GM12873 (cell line): ENCODE data around the gene SCARB1.

Experiments used
- CTCF ChIP-seq: IDR thresholded peaks from 2 replicates; pipeline ENCODE4 v1.5.1; 2012; ENCODE audit warnings: low read depth, mild to moderate bottlenecking, moderate library complexity, low read length, control low read depth; ENCODE audit not compliant: insufficient read depth; ENCODE audit errors: missing control alignments

SCARB1 gene

DNA sequence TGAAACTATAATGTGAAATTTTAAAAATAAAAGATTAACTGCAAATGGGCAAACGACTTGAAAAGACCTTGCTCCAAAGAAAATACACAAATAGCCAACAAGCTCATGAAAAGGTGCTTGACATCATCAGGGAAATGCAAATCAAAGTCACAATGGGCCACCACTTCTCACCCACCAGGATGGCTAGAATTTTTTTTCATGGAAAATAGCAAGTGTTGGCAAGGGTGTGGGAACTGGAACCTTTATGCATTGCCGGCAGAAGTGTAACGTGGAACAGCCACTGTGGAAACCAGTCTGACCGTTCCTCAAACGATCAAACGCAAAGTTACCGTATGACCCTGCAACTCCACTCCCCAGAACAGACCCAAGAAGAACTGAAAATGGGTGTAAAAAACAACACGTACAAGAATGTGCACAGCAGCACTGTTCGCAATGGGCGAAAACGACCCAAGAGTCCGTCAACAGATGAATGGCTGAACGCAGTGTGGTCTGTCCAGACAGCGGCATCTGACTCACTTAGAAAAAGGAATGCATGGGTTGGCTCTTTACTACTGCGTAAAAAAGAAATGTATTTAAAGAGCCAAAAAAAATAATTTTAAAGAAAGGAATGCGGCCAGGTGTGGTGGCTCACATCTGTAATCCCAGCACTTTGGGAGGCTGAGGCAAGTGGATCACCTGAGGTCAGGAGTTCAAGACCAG, 40.2 kb downstream of the SCARB1 start:
- TF ChIP-seq CTCF = no peak

GRCh38 chr12:124822218-124822617, 41.4 kb downstream of the SCARB1 start:
- no peak for TF ChIP-seq CTCF

- TF ChIP-seq CTCF = no peak
Observed at GRCh38 chr12:124821252-124822200, 42.1 kb downstream of the SCARB1 start.

DNA sequence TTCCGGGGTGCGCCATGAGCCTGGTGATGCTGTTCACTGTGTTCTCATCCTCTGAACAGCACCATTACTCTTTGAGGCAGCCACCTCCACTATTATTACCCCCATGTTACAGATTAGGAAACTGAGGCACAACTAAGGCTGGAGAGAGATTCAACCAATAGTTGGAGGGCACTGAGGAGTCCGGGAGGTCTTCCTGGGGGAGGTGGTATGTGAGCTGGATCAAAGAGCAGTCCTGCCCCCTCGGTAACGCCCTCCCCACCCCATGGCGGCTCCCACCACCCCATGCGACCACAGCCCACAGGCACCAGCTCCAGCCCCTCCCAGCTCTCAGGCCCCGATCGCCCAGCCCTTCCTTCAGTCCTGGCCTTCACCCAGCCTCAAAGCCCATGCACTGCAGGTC, 43.5 kb downstream of the SCARB1 start:
- no peak for TF ChIP-seq CTCF

DNA sequence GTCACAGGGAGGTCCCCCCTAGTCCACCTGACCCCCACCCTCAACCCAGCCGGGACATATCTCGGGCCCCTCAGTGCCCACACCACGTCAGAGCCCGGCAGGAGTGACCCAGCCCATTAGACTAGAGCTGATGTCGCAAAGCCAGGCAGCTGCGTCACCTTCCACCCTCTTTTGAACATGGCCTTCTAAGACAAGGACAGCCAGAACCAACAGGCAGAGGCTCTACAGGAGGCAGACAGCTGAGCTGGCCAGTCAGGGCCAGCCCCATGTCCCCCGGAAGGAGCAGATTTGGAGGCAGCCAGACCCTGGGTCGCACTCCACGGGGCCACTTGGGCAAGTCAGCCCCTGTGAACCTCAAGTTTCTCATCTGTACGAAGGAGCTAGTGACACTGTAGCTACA, 44.1 kb downstream of the SCARB1 start:
- no peak for TF ChIP-seq CTCF

- no peak for TF ChIP-seq CTCF
Observed at GRCh38 chr12:124819080-124819479, 44.6 kb downstream of the SCARB1 start.

DNA sequence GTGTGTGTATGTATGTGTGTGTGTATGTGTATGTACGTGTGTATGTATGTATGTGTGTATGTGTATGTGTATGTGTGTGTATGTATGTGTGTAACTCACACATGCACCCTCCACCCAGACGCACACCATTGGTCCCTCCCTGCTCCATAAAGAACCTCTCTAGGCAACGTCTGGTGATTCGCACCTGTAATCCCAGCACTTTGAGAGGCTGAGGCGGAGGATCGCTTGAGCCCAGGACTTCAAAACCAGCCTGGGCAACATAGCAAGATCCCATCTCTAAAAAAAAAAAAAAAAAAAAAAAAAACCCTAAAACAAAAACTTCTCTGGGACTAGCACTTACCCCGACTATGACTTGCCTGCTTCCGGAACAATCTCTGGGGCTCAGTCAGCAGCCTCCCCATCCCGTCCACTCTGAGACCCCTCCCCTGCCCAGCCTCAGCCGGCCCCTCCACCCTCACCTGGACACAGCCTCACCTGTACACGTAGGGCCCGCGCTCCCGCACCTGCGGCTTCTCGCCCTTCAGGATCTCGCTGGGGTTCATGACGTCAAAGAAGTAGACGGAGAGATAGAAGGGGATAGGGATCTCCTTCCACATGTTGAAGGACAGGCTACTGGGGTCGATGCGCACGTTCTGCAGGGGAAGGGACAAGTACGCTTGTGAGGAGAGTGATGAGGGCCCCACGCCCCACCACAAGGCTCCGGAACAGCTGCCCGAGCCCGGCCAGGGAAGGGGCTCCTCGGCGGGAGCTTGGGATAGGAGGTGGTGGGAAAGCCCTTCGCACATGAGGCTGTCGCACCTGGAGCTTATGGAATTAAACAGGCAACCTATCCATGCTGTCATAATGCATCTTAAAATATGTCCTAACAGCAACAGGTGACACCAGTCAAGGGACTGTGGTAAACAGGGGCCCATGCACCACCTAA, 46.3 kb downstream of the SCARB1 start:
- no peak for TF ChIP-seq CTCF
